ENCODE data around the gene RHOT1.

GRCh38 chr17:32215696-32216095 is 73.4 kb downstream of the RHOT1 start:
- no peak for TF ChIP-seq POLR2A (IDR thresholded peaks at IDR 0.05; ENCODE audit: low read depth, low read length)
- no peak for TF ChIP-seq POLR2AphosphoS5 (IDR thresholded peaks at IDR 0.05; ENCODE audit: insufficient read depth, low read depth, low read length)
- no peak for TF ChIP-seq CTCF (IDR thresholded peaks at IDR 0.05; ENCODE audit: extremely low read depth in 1 of 2, insufficient read depth in 1 of 2, low read depth in 1 of 2, low read length in 2 of 2)
- no peak for TF ChIP-seq GATA2 (IDR thresholded peaks at IDR 0.05; ENCODE audit: insufficient read depth, insufficient read length, low read depth, low read length)

Measured in endothelial cell of umbilical vein (primary cell).